Mucosa of descending colon (tissue), 3 donors: Measurements from ENCODE around the gene CDK5R1. TPM values are rescaled to one million over a fixed set of nuclear protein-coding genes. Genes with fewer than 3 reads are reported as not detected.

Source experiments
- ATAC-seq: fragments of 200-7000 bp; cut with Tn5 transposase; one replicate; pipeline ENCODE4 v1.9.1; 2020; ENCODE audit warnings: mild to moderate bottlenecking, moderate library complexity
- DNase-seq, 3 donors: peaks; one replicate each; pipeline ENCODE4 v3.0.0-alpha.2; 2020
- H3K36me3 ChIP-seq: fragments of 200-600 bp; one replicate; pipeline ENCODE4 v1.8.0; 2021; ENCODE audit warnings: low read depth, mild to moderate bottlenecking
- H3K4me1 ChIP-seq: fragments of 200-600 bp; one replicate; pipeline ENCODE4 v1.8.0; 2021; ENCODE audit warnings: low read depth, mild to moderate bottlenecking
- H3K4me3 ChIP-seq: fragments of 200-600 bp; one replicate; pipeline ENCODE4 v1.8.0; 2021; ENCODE audit warnings: mild to moderate bottlenecking
- H3K9me3 ChIP-seq: fragments of 200-600 bp; one replicate; pipeline ENCODE4 v1.8.0; 2021; ENCODE audit warnings: mild to moderate bottlenecking
- CTCF ChIP-seq: fragments of 200-600 bp; IDR thresholded peaks from one replicate; pipeline ENCODE4 v1.8.0; 2022; ENCODE audit warnings: antibody characterized with exemption, mild to moderate bottlenecking
- intact Hi-C, 2 donors: fragments of 100-400 bp; cut with DNase I in 1 of 2; cut with micrococcal nuclease in 1 of 2; formaldehyde crosslinking; loops; one replicate each; pipeline versions ENCODE4 v1.11.0 to v1.11.1; 2022; cut with DNase I, micrococcal nuclease
- total RNA-seq, 3 donors: library from RNA; stranded (reverse); fragmentation: NEBNext Ultra II Directional in 2 of 3; extraction: Animal tissue kit (Norgen Biotek cat#: 25700) in 2 of 3; gene quantifications; one replicate each; pipeline versions ENCODE4 v1.2.1 to v1.2.4, GENCODE V29; 2021 to 2023
- donor health status: DM: no; HTN: no; CAD: no; lungs with moderate emphysema.
- donor health status: DM: no; HTN: no; CAD: no.
- donor health status: DM: no; HTN: yes; CAD: no.

The CDK5R1 gene
- total RNA-seq, 3 donors from 2014 or later, result 0.72 to 2.1 (median 1.3) TPM

DNA sequence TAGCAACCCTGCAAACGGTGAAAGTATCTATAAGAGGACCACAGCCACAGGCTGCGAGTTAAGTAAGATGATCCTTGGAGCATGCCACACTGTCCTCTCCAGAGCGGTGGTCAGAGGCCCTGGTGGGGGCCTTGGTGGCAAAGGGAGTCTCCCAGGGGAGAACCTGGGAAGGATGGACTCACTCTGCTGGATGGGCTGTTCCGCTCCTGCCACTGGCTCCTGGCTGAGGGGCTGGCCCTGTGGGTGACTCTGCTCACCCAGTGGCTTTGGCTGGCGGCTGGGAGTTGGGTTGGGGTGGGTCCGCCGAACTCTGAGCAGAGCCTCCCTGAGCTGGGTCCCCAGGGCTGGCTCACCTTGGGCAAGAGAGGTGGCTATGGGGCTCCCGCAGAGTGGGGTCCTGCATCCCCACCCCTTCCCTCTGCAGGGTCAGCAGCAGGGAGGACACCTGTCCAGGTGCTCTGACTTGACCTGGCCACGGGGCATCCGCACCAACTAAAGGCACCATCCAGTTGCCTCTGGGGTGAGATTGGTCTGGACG lies 7.3 kb downstream of the CDK5R1 start:
- Histone ChIP-seq H3K4me3 (no peak overlapping the region), H3K4me1 (no peaks in the 10 kb centered on the region), H3K36me3 (no peaks in the 10 kb centered on the region), H3K9me3 (no peaks in the 10 kb centered on the region)
- TF ChIP-seq CTCF, result no peak
- ATAC-seq, result no peak
- DNase-seq, result peak in 1 of 3 donors; percentile 48
- intact Hi-C loops, result no loop called here

DNA sequence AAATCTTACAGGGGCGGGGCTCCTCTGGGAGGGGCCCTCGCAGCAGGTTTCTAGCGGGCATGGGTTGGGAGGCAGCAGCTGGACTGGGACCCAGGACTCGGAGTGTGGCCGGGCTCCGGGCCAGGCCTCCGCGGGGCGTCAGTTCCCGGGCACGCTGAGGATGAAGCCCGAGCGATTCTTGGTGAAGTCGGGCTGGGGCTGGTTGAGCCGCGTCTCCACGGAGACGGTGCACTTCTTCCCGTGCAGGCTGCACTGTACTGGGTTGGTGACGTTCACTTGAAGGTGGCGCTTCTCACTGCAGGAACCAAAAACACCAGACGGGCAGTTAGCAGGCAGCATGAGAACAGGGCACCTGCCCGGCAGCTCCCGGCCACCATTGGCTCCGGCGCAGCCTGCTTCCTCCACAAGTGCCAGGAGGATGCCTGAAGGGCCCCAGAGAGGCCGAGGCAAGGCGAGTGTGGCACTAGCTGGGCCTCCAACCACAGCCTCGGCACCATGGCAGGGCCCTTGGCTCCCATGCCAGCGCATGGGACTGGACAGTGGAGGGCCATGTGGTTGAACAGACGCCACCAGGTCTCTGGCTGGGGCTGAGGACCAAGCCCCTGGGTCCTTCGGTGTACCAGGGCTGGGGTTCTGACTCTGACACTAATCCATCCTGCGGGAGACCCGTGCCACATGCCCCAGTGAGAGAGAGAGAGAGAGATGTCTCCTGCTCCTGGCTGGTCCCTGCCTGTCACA lies 8.0 kb downstream of the CDK5R1 start:
- no peaks in the 10 kb centered on the region for H3K4me1 ChIP-seq
- intact Hi-C loops, result no loop called here
- ATAC-seq (peak; percentile 16), DNase-seq (peak in 1 of 3 donors; percentile 57)
- no peak overlapping the region for H3K4me3 ChIP-seq
- H3K36me3 ChIP-seq, result no peaks in the 10 kb centered on the region
- H3K9me3 ChIP-seq, result no peaks in the 10 kb centered on the region
- no peak for TF ChIP-seq CTCF

GRCh38 chr17:32495359-32496231 lies 8.8 kb downstream of the CDK5R1 start:
- ATAC-seq, result peak; percentile 6
- Histone ChIP-seq H3K9me3 (no peaks in the 10 kb centered on the region), H3K36me3 (no peaks in the 10 kb centered on the region), H3K4me1 (no peaks in the 10 kb centered on the region), H3K4me3 (no peak overlapping the region)
- DNase-seq, result peak in 1 of 3 donors; percentile 58
- TF ChIP-seq CTCF, result no peak
- intact Hi-C loops, result no loop called here

DNA sequence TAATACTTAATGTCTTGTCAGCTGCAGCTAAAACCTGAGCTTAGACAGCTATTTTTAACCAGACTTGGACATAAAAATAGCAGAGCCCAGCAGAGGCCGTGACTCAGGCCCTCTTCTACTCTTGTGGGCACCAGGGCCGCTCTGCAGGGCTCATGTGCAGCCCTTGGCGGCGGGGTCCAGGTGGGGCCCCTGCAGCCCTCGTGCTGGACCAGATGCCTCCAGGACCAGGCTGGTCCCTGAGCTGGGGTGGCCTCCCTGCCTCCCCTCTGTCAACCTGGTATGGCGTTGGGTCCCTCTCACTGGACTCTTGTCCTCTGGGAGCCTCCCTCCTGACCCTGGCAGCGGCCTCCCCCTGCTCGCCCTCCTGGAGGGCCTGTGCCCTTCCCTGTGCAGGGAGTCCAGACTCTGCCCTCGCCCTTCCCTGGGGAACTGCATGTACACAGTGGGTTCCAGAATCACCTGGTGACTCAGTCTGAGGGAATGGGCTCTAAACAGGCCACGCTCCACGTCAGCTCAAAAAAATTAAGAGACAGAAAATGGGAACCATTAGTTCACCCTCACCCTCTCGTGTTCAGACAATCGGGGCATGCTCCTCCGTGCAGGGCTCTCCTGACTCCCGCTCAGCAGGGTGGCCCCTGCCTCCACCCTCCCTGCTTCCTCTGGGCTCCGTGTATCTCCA lies 9.7 kb downstream of the CDK5R1 start:
- TF ChIP-seq CTCF, result no peak
- no peaks in the 10 kb centered on the region for H3K9me3 ChIP-seq
- no peak for ATAC-seq
- no peak overlapping the region for H3K4me3 ChIP-seq
- H3K4me1 ChIP-seq, result no peaks in the 10 kb centered on the region
- peak in 1 of 3 donors; percentile 40 for DNase-seq
- intact Hi-C loops, result no loop called here
- no peaks in the 10 kb centered on the region for H3K36me3 ChIP-seq

DNA sequence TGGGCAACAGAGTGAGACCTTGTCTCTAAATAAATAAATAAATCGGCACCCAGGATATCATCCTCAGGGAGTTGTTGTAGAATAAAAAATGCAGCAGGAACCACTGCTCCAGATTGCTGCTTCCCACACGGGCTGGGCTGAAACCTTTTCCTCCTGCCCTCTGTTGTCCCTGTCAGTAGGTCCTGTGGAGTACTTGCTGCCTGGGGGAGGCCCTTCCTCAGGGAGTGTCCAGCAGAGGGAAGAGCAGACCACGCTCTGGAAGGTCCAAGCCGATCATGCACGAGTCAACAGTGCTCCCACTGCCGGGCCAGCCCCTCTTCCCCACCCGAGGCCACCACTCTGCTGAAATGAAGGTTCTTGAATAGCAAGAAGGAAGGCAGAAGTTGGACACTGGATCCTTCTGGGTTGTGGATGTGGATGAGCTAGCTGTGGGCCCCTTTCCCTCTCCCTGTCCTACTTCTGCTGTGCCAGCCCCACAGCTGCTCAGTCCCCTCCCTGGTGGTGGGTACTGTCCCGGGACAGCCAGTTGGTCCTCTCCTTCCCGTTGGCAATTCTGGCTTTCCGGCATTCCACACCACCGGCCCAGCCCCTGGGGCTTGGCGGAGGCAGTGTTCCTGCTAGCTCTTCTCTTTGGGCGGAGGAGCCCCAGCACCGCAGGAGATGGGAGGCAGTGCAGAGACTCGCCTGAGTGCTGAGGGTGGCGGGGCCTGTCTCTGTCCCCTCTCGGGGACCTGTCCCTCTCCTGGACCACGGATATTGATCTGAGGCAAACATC lies 10.8 kb downstream of the CDK5R1 start:
- no peaks in the 10 kb centered on the region for H3K4me1 ChIP-seq
- no peak overlapping the region for H3K4me3 ChIP-seq
- H3K36me3 ChIP-seq, result no peaks in the 10 kb centered on the region
- no peaks in the 10 kb centered on the region for H3K9me3 ChIP-seq
- intact Hi-C loops, result no loop called here
- TF ChIP-seq CTCF, result no peak
- ATAC-seq, result no peak
- DNase-seq, result peak in 1 of 3 donors; percentile 36
